K562 (cell line): ENCODE data around the gene GPX5. TPM values are rescaled to one million over a fixed set of nuclear protein-coding genes. Genes with fewer than 3 reads are reported as not detected.

Source experiments
- ARID4B ChIP-seq: sonication (generic); formaldehyde crosslinking; IDR thresholded peaks from 2 replicates; pipeline ENCODE4 v1.8.0; 2022; ENCODE audit warnings: mild to moderate bottlenecking, missing genetic modification reagents
- CBX5 ChIP-seq: IDR thresholded peaks from 2 replicates; pipeline ENCODE4 v1.6.1; 2014; ENCODE audit warnings: low read depth, borderline replicate concordance
- CC2D1A ChIP-seq: fragments of 450-650 bp; IDR thresholded peaks from 2 replicates; pipeline ENCODE4 v1.6.1; 2017; ENCODE audit warnings: mild to moderate bottlenecking
- CHD1 ChIP-seq: fragments of 200-600 bp; sonication (generic); IDR thresholded peaks from one replicate; pipeline ENCODE4 v1.6.1; 2012; ENCODE audit warnings: mild to moderate bottlenecking, moderate library complexity, low read length, inconsistent platforms
- DLX4 ChIP-seq: fragments of 250-450 bp; sonication (Bioruptor Pico); IDR thresholded peaks from 2 replicates; pipeline ENCODE4 v1.6.1; 2021; ENCODE audit warnings: mild to moderate bottlenecking
- ETS1 ChIP-seq: conservative IDR thresholded peaks from 2 replicates; pipeline ENCODE4 v1.6.1; 2011; ENCODE audit warnings: low read depth, mild to moderate bottlenecking, low read length; ENCODE audit not compliant: control insufficient read depth
- FOXJ2 ChIP-seq: fragments of 200-800 bp; sonication (Bioruptor generic); IDR thresholded peaks from 2 replicates; pipeline ENCODE4 v1.6.1; 2016; ENCODE audit warnings: missing genetic modification characterization, missing compliant biosample characterization
- GATAD2B ChIP-seq: fragments of 450-650 bp; IDR thresholded peaks from 2 replicates; pipeline ENCODE4 v1.6.1; 2017; ENCODE audit warnings: mild to moderate bottlenecking, borderline replicate concordance
- IFI16 ChIP-seq: fragments of 250-450 bp; sonication (Bioruptor Pico); IDR thresholded peaks from 2 replicates; pipeline ENCODE4 v2.1.2; 2022; ENCODE audit warnings: mild to moderate bottlenecking, inconsistent platforms
- KAT2B ChIP-seq: IDR thresholded peaks from one replicate; pipeline ENCODE4 v1.6.1; 2012; ENCODE audit warnings: low read depth, mild to moderate bottlenecking, control low read depth, inconsistent platforms, low read length, moderate library complexity
- MBD2 ChIP-seq: sonication (generic); IDR thresholded peaks from 2 replicates; pipeline ENCODE4 v1.6.1; 2016; ENCODE audit warnings: low read depth, borderline replicate concordance
- MIER1 ChIP-seq: fragments of 450-650 bp; IDR thresholded peaks from 2 replicates; pipeline ENCODE4 v1.6.1; 2016; ENCODE audit warnings: antibody characterized with exemption, mild to moderate bottlenecking, low read depth
- MXI1 ChIP-seq: IDR thresholded peaks from 2 replicates; pipeline ENCODE4 v1.6.1; 2011; ENCODE audit warnings: low read depth, mild to moderate bottlenecking, improper control_type of control experiment, low read length
- NCOA1 ChIP-seq: fragments of 450-650 bp; IDR thresholded peaks from 2 replicates; pipeline ENCODE4 v1.6.1; 2016; ENCODE audit warnings: low read depth
- POLR2B ChIP-seq: fragments of 450-650 bp; IDR thresholded peaks from 2 replicates; pipeline ENCODE4 v1.6.1; 2018; ENCODE audit warnings: low read depth; ENCODE audit not compliant: partially characterized antibody
- SMAD2 ChIP-seq: fragments of 150-350 bp; IDR thresholded peaks from 2 replicates; pipeline ENCODE4 v1.6.1; 2014; ENCODE audit warnings: low read depth, mild to moderate bottlenecking, low read length
- TAF15 ChIP-seq: fragments of 200-400 bp; formaldehyde crosslinking; IDR thresholded peaks from 2 replicates; pipeline ENCODE4 v1.6.1; 2017; ENCODE audit warnings: mild to moderate bottlenecking, low read depth, low read length, moderate library complexity
- YY1 ChIP-seq, 3 experiments: IDR thresholded peaks; 2 replicates each; pipeline ENCODE4 v1.6.1; 2011; ENCODE audit warnings: low read length in 2 of 3, mild to moderate bottlenecking in 2 of 3, moderate library complexity in 2 of 3, borderline replicate concordance in 1 of 3, control low read depth in 1 of 3, low read depth in 1 of 3; ENCODE audit not compliant: insufficient read depth in 3 of 3, insufficient replicate concordance in 2 of 3, control insufficient read depth in 1 of 3, insufficient read length in 1 of 3; ENCODE audit errors: extremely low read depth in 1 of 3
- ZNF512 ChIP-seq: IDR thresholded peaks from 2 replicates; pipeline ENCODE4 v1.6.1; 2016; ENCODE audit warnings: missing genetic modification characterization, missing compliant biosample characterization
- ZNF644 ChIP-seq: fragments of 200-800 bp; sonication (Bioruptor generic); IDR thresholded peaks from 2 replicates; pipeline ENCODE4 v1.6.1; 2016; ENCODE audit warnings: low read depth, missing genetic modification characterization, missing compliant biosample characterization
- polyA plus RNA-seq, 8 experiments: library from polyadenylated mRNA; depleted of rRNA in 4 of 8; stranded (reverse) in 5 of 8; unstranded in 3 of 8; fragments of >200 nt; fragmentation: Nextera tagmentation in 2 of 8; fragmentation: Illumina TruSeq in 1 of 8; extraction: Ambion mirVana in 2 of 8; extraction: Trizol in 1 of 8; gene quantifications; 2 replicates each; pipeline versions ENCODE4 v1.2.1 to v1.2.3, GENCODE V29; 2011 to 2014; ENCODE audit warnings: inconsistent platforms in 1 of 8, missing spikeins in 1 of 8
- total RNA-seq, 7 experiments: library from RNA; depleted of rRNA in 6 of 7; stranded (reverse); fragments of >200 nt in 6 of 7; fragmentation: Illumina TruSeq in 2 of 7; extraction: Trizol in 2 of 7; gene quantifications; 2 replicates each; pipeline versions ENCODE4 v1.2.1 to v1.2.3, GENCODE V29; 2011 to 2021; ENCODE audit warnings: low replicate concordance in 1 of 7

Gene GPX5
- total and polyA plus RNA-seq, 9 of the 15 experiments (the other 6 are each of a cell fraction or from before 2014, with no cell fraction given): 0.07 to 0.18 (median 0.15) TPM; not detected in 6

GRCh38 chr6:28505733-28506132 lies 19.9 kb upstream of the GPX5 start (continued):
- TF ChIP-seq ZNF512 (tag) (no peak), TAF15 (no peak), NCOA1 (no peak), CBX5 (no peak), SMAD2 (no peak), FOXJ2 (tag) (no peak), ETS1 (no peak), MXI1 (no peak), YY1 (IDR thresholded peaks at IDR 0.05; ENCODE audit: borderline replicate concordance in 1 of 3, control insufficient read depth in 1 of 3, extremely low read depth in 1 of 3, insufficient read depth in 3 of 3, insufficient read length in 1 of 3, insufficient replicate concordance in 2 of 3, low read depth in 1 of 3, low read length in 2 of 3) (no peak), POLR2B (no peak), DLX4 (CRISPR knock-in tag) (no peak), CC2D1A (no peak), GATAD2B (no peak), MBD2 (no peak), ZNF644 (tag) (no peak), CHD1 (no peak), ARID4B (CRISPR knock-in tag) (no peak), IFI16 (CRISPR knock-in tag) (no peak), KAT2B (no peak), MIER1 (no peak)
